Measurements from ENCODE around the gene FOXP1. TPM values are rescaled to one million over a fixed set of nuclear protein-coding genes. Genes with fewer than 3 reads are reported as not detected.

The FOXP1 gene
- total RNA-seq, 4 donors from 2014 or later: 49.8 to 157 (median 71.9) TPM

DNA sequence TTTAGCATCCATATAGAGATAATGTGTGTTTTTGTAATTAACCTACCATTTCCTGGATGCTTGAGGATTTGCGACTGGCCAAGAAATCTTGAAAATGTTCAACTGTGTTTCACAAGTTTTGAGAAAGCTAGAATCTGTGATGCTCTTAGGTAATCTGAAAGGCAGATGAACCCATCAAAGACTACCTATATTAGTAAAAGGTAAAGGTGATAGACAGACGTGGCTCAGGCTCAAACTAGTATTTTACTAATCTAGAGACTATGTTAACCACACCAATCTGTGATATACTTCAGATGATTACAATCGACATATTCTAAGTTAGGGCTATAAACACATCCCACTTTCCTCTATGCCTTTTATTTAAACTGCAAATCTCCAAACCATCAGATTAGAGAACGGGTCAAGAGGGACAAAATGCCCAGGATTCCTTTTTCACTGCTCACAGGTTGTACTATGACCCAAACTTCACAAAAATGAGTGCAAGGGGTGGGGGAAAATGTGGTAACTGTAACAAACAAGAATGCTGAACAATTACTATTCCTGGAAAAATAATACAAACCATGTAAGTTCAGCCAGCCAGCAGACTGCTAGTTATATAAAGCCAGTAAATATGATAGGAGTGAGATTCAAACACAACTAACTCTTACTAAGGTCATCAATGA is 295.1 kb downstream of the FOXP1 start:
- H3K36me3 ChIP-seq: no peaks in the 10 kb centered on the region
- H3K4me1 ChIP-seq: no peaks in the 10 kb centered on the region
- H3K9me3 ChIP-seq: no peaks in the 10 kb centered on the region
- 93% methylated on average over 4 of the region's 4 CpGs for WGBS
- no peak overlapping the region for H3K27ac ChIP-seq
- DNase-seq (ENCODE audit: low spot score in 2 of 2): no peak
- H3K27me3 ChIP-seq: no peaks in the 10 kb centered on the region
- no peak for TF ChIP-seq EP300 (IDR thresholded peaks at IDR 0.05)
- no peak for TF ChIP-seq POLR2A (IDR thresholded peaks at IDR 0.05)
- TF ChIP-seq, protein P1, sequence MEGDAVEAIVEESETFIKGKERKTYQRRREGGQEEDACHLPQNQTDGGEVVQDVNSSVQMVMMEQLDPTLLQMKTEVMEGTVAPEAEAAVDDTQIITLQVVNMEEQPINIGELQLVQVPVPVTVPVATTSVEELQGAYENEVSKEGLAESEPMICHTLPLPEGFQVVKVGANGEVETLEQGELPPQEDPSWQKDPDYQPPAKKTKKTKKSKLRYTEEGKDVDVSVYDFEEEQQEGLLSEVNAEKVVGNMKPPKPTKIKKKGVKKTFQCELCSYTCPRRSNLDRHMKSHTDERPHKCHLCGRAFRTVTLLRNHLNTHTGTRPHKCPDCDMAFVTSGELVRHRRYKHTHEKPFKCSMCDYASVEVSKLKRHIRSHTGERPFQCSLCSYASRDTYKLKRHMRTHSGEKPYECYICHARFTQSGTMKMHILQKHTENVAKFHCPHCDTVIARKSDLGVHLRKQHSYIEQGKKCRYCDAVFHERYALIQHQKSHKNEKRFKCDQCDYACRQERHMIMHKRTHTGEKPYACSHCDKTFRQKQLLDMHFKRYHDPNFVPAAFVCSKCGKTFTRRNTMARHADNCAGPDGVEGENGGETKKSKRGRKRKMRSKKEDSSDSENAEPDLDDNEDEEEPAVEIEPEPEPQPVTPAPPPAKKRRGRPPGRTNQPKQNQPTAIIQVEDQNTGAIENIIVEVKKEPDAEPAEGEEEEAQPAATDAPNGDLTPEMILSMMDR (IDR thresholded peaks at IDR 0.05): no peak
- TF ChIP-seq POLR2AphosphoS5 (IDR thresholded peaks at IDR 0.05): no peak
- H3K4me3 ChIP-seq: no peak overlapping the region

DNA sequence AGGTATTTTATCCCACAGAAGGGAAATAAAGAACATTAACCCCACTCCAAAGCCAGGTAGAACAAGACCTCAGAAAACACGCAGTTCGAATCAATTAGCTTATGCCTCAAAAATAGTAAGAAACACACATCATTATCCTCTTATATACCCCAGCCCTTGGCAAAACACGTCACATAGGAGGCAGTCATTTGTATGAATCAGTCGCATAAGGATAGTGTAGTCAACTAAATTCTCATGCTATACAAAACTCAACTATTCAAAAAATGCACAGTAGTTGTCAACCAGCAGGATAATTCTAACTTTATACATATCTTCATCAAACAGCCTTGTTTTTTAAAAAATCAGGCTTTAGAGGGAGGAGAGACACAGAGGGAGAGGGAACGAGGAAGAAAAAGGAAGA is 298.4 kb downstream of the FOXP1 start:
- H3K36me3 ChIP-seq: no peaks in the 10 kb centered on the region
- H3K4me1 ChIP-seq: no peaks in the 10 kb centered on the region
- no peak overlapping the region for H3K4me3 ChIP-seq
- no peak overlapping the region for H3K27ac ChIP-seq
- no peak for DNase-seq (ENCODE audit: low spot score in 2 of 2)
- 92% methylated on average over 5 of the region's 5 CpGs for WGBS
- no peaks in the 10 kb centered on the region for H3K9me3 ChIP-seq
- H3K27me3 ChIP-seq: no peaks in the 10 kb centered on the region
- TF ChIP-seq POLR2A (IDR thresholded peaks at IDR 0.05): no peak
- TF ChIP-seq EP300 (IDR thresholded peaks at IDR 0.05): no peak
- no peak for TF ChIP-seq POLR2AphosphoS5 (IDR thresholded peaks at IDR 0.05)
- TF ChIP-seq, protein P1 (IDR thresholded peaks at IDR 0.05): no peak

DNA sequence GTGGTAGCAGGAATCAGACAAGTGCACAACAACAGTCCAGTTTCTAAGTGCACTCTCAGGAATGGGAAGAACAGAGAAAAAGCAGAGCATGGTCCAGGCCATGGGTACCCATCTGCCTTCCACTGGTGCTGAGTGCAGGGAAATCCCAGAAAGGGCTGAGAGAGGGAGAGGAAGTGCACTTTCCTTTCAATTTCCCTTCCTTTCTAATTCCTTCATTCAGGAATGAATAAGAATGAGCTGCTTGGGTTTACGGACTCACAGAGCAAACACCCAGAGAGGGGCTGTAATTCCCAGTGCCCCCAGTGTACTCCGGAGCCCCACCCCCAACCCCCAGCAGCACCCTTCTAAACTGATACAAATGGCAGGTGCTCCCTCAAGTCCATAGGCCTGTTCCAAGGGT is 300.6 kb downstream of the FOXP1 start:
- TF ChIP-seq POLR2A (IDR thresholded peaks at IDR 0.05) (no peak), POLR2AphosphoS5 (IDR thresholded peaks at IDR 0.05) (no peak), EP300 (IDR thresholded peaks at IDR 0.05) (no peak)
- TF ChIP-seq, protein P1 (IDR thresholded peaks at IDR 0.05): no peak
- Histone ChIP-seq H3K27me3 (no peaks in the 10 kb centered on the region), H3K4me3 (no peak overlapping the region)

DNA sequence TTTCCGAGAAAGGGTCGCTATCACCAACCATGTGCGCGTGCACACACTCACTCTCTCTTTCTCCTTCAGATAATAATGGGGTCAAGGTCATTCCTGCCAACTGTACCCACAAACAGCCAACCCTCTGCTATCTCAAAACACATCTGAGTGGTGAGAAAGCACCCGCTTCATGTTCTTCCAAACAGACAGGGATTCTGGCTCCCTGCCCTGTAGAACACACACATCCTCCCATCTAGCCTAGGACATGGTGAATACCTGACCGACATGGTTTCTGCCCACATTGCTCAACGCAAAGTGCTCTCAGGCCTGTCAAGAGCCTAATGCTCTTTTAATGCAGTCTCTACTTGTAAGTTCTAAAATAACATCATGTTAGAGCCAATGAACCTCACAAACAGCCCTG is 302.2 kb downstream of the FOXP1 start:
- Histone ChIP-seq H3K27ac (no peak overlapping the region), H3K36me3 (no peaks in the 10 kb centered on the region), H3K27me3 (no peaks in the 10 kb centered on the region), H3K9me3 (no peaks in the 10 kb centered on the region), H3K4me3 (no peak overlapping the region), H3K4me1 (no peaks in the 10 kb centered on the region)
- DNase-seq (ENCODE audit: low spot score in 2 of 2): no peak
- 96% methylated on average over 7 of the region's 7 CpGs for WGBS
- no peak for TF ChIP-seq POLR2AphosphoS5 (IDR thresholded peaks at IDR 0.05)
- TF ChIP-seq, protein P1 (IDR thresholded peaks at IDR 0.05): no peak
- no peak for TF ChIP-seq EP300 (IDR thresholded peaks at IDR 0.05)
- TF ChIP-seq POLR2A (IDR thresholded peaks at IDR 0.05): no peak

More for the DNA sequence above, 300.6 kb downstream of the FOXP1 start:
- no peak for DNase-seq (ENCODE audit: low spot score in 2 of 2)
- Histone ChIP-seq H3K36me3 (no peaks in the 10 kb centered on the region), H3K27ac (no peak overlapping the region), H3K9me3 (no peaks in the 10 kb centered on the region), H3K4me1 (no peaks in the 10 kb centered on the region)
- WGBS: 95% methylated on average over 2 of the region's 2 CpGs

DNA sequence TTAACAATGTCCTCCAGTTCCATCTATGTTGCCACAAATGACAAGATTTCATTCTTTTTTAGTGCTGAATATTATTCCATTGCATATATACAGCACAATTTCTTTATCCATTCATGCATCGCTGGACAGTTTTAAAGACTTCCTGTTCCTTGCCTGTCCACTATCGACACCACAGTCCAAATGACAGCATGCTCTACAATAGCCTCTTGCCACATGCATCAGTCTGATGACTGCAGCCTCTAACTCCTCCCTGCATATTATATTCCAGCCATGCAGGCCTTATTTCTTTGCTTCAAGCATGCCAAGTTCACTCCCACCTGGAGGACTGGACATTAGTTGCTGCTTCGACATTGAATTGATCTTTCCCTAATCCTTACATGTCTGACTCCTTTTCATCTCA is 306.2 kb downstream of the FOXP1 start:
- TF ChIP-seq, protein P1 (IDR thresholded peaks at IDR 0.05): no peak
- TF ChIP-seq EP300 (IDR thresholded peaks at IDR 0.05): no peak
- no peak for TF ChIP-seq POLR2AphosphoS5 (IDR thresholded peaks at IDR 0.05)
- TF ChIP-seq POLR2A (IDR thresholded peaks at IDR 0.05): no peak
- H3K36me3 ChIP-seq: no peaks in the 10 kb centered on the region
- DNase-seq (ENCODE audit: low spot score in 2 of 2): no peak
- H3K4me1 ChIP-seq: no peaks in the 10 kb centered on the region
- H3K9me3 ChIP-seq: no peaks in the 10 kb centered on the region
- no peak overlapping the region for H3K27ac ChIP-seq
- H3K4me3 ChIP-seq: no peak overlapping the region
- no peaks in the 10 kb centered on the region for H3K27me3 ChIP-seq
- 92% methylated on average over 3 of the region's 3 CpGs for WGBS
